K562 (cell line): ENCODE data around the gene UBA52. TPM values are rescaled to one million over a fixed set of nuclear protein-coding genes. Genes with fewer than 3 reads are reported as not detected.
A peak's percentile ranks its signal among the peaks of the same experiment; 100 is the strongest.

Experiments used
- ATAC-seq: fragments of 200-7000 bp; cut with Tn5 transposase; 3 replicates; pipeline ENCODE4 v1.9.1; 2020; ENCODE audit warnings: moderate library complexity
- BruUV-seq: library from RNA; stranded (reverse); fragments of 400-500 nt; replicated peaks from 2 replicates; lab custom pipeline; 2021; lab: Mats Ljungman, UMichigan
- CTCF ChIA-PET: fragments of 300-600 bp; formaldehyde crosslinking; extraction: SDS; loops from one replicate; lab custom pipeline; 2021; ENCODE audit warnings: low intra/inter-chr PET ratio; lab: Yijun Ruan, JAX
- POLR2A ChIA-PET: fragments of 300-600, 350-650 bp; sonication (Branson Sonifier 250); formaldehyde crosslinking; extraction: SDS; loops from one replicate; lab custom pipeline; 2021; ENCODE audit warnings: antibody characterized with exemption, inconsistent platforms; lab: Yijun Ruan, JAX
- DNase-seq, 4 experiments: peaks; one replicate each; pipeline versions ENCODE4 v3.0.0 to v3.0.0-alpha.2; 2011 to 2018; ENCODE audit warnings: low spot score in 3 of 4, mixed read lengths in 3 of 4; ENCODE audit errors: extremely low read depth in 1 of 4
- FAIRE-seq: peaks from 2 replicates; lab custom pipeline; 2011; peaks lifted over from hg19 to GRCh38; lab: Jason Lieb, UNC
- H2AFZ ChIP-seq: 2 replicates; pipeline ENCODE4 v1.6.0; 2011; ENCODE audit warnings: low read depth, low read length, control low read depth, inconsistent platforms
- H3K27ac ChIP-seq: fragments of 200-600 bp; 3 replicates; pipeline ENCODE4 v1.8.0; 2011; ENCODE audit warnings: low read depth, mild to moderate bottlenecking, control low read depth, inconsistent platforms, low read length, moderate library complexity, mixed read lengths; ENCODE audit errors: extremely low read depth
- H3K27me3 ChIP-seq, 2 experiments: fragments of 300-600 bp in 1 of 2; 2 replicates in 1 of 2; 3 replicates in 1 of 2; pipeline versions ENCODE4 v1.6.0 to v1.8.0; 2011; ENCODE audit warnings: inconsistent platforms in 2 of 2, low read length in 2 of 2, mild to moderate bottlenecking in 1 of 2, mixed read lengths in 1 of 2, moderate library complexity in 1 of 2; ENCODE audit not compliant: control insufficient read depth in 2 of 2, insufficient read depth in 2 of 2
- H3K36me3 ChIP-seq: fragments of 300-600 bp; 3 replicates; pipeline ENCODE4 v1.8.0; 2011; ENCODE audit warnings: mild to moderate bottlenecking, low read length, inconsistent platforms; ENCODE audit not compliant: control insufficient read depth, insufficient read depth
- H3K4me1 ChIP-seq, 2 experiments: fragments of 200-600 bp in 1 of 2; replicated peaks in 1 of 2; 2 replicates in 1 of 2; 3 replicates in 1 of 2; pipeline versions ENCODE4 v1.5.1 to v1.8.0; 2011; ENCODE audit warnings: inconsistent platforms in 2 of 2, low read length in 2 of 2, mild to moderate bottlenecking in 1 of 2, mixed read lengths in 1 of 2, moderate library complexity in 1 of 2; ENCODE audit not compliant: control insufficient read depth in 2 of 2, insufficient read depth in 2 of 2
- H3K4me2 ChIP-seq: 2 replicates; pipeline ENCODE4 v1.6.1; 2011; ENCODE audit warnings: low read length, control low read depth, inconsistent platforms, mixed read lengths; ENCODE audit not compliant: insufficient read depth
- H3K4me3 ChIP-seq: fragments of 200-600 bp; sonication (generic), shearing (Covaris generic); 2 replicates; pipeline ENCODE4 v1.5.1; 2016; ENCODE audit warnings: control low read depth, inconsistent platforms
- H3K79me2 ChIP-seq: fragments of 200-600 bp; 3 replicates; pipeline ENCODE4 v1.8.0; 2011; ENCODE audit warnings: low read length, inconsistent platforms; ENCODE audit not compliant: control insufficient read depth, insufficient read depth
- H3K9ac ChIP-seq, 2 experiments: 2 replicates each; pipeline versions ENCODE4 v1.6.0 to v1.6.1; 2011; ENCODE audit warnings: low read depth in 2 of 2, low read length in 2 of 2, control low read depth in 1 of 2, inconsistent platforms in 1 of 2, mild to moderate bottlenecking in 1 of 2, mixed read lengths in 1 of 2; ENCODE audit not compliant: insufficient read depth in 1 of 2
- H3K9me1 ChIP-seq: one replicate; pipeline ENCODE4 v1.6.0; 2011; ENCODE audit warnings: inconsistent platforms, mild to moderate bottlenecking, low read length, moderate library complexity; ENCODE audit not compliant: control insufficient read depth, insufficient read depth
- H3K9me3 ChIP-seq: replicated peaks from 2 replicates; pipeline ENCODE4 v1.5.1; 2011; ENCODE audit warnings: low read depth, low read length, inconsistent platforms; ENCODE audit not compliant: control insufficient read depth, insufficient read depth
- H4K20me1 ChIP-seq: replicated peaks from 2 replicates; pipeline ENCODE4 v1.6.1; 2011; ENCODE audit warnings: low read length, inconsistent platforms, mixed read lengths; ENCODE audit not compliant: control insufficient read depth, insufficient read depth
- ARID1B ChIP-seq: fragments of 450-650 bp; IDR thresholded peaks from 2 replicates; pipeline ENCODE4 v1.6.1; 2016; ENCODE audit warnings: antibody characterized with exemption, mild to moderate bottlenecking, inconsistent platforms
- CBX1 ChIP-seq: sonication (generic); IDR thresholded peaks from 2 replicates; pipeline ENCODE4 v1.6.1; 2016; ENCODE audit warnings: antibody characterized with exemption, low read depth, mild to moderate bottlenecking
- CREB1 ChIP-seq, 2 experiments: sonication (generic) in 1 of 2; formaldehyde crosslinking in 1 of 2; IDR thresholded peaks; 2 replicates each; pipeline versions ENCODE4 v1.6.1 to v1.8.0; 2012 to 2022; ENCODE audit warnings: inconsistent platforms in 1 of 2, mild to moderate bottlenecking in 1 of 2, missing genetic modification reagents in 1 of 2, moderate library complexity in 1 of 2
- ETV5 ChIP-seq: sonication (generic); formaldehyde crosslinking; IDR thresholded peaks from 2 replicates; pipeline ENCODE4 v1.4.0; 2020; ENCODE audit warnings: low read depth, mild to moderate bottlenecking, missing genetic modification reagents
- GTF2E2 ChIP-seq: fragments of 200-800 bp; sonication (Bioruptor generic); IDR thresholded peaks from 2 replicates; pipeline ENCODE4 v1.6.1; 2016; ENCODE audit warnings: missing genetic modification characterization, missing compliant biosample characterization
- HNRNPLL ChIP-seq: fragments of 200-400 bp; formaldehyde crosslinking; IDR thresholded peaks from 2 replicates; pipeline ENCODE4 v1.6.1; 2017; ENCODE audit warnings: low read length, low read depth, mild to moderate bottlenecking; ENCODE audit not compliant: poor library complexity, severe bottlenecking
- HNRNPUL1 ChIP-seq: fragments of 200-400 bp; formaldehyde crosslinking; IDR thresholded peaks from 2 replicates; pipeline ENCODE4 v1.6.1; 2017; ENCODE audit warnings: low read length
- SAFB ChIP-seq: fragments of 200-400 bp; formaldehyde crosslinking; IDR thresholded peaks from 2 replicates; pipeline ENCODE4 v1.6.1; 2017; ENCODE audit warnings: low read depth, low read length, borderline replicate concordance
- SIRT6 ChIP-seq: IDR thresholded peaks from one replicate; pipeline ENCODE4 v1.6.1; 2012; ENCODE audit warnings: low read depth, mild to moderate bottlenecking, control low read depth, inconsistent platforms, low read length, moderate library complexity
- SUPT5H ChIP-seq: fragments of 450-650 bp; IDR thresholded peaks from 2 replicates; pipeline ENCODE4 v1.6.1; 2016
- TEAD1 ChIP-seq, 2 experiments: fragments of 450-650 bp in 1 of 2; sonication (generic) in 1 of 2; formaldehyde crosslinking; IDR thresholded peaks; 2 replicates each; pipeline versions ENCODE4 v1.4.0 to v1.8.0; 2020 to 2022; ENCODE audit warnings: mild to moderate bottlenecking in 2 of 2, missing genetic modification reagents in 1 of 2
- TEAD4 ChIP-seq, 2 experiments: sonication (generic) in 1 of 2; formaldehyde crosslinking in 1 of 2; IDR thresholded peaks; 2 replicates each; pipeline versions ENCODE4 v1.6.1 to v1.8.0; 2012 to 2022; ENCODE audit warnings: borderline replicate concordance in 1 of 2, inconsistent platforms in 1 of 2, low read length in 1 of 2, mild to moderate bottlenecking in 1 of 2, missing genetic modification reagents in 1 of 2
- ZFX ChIP-seq: sonication (generic); formaldehyde crosslinking; IDR thresholded peaks from 2 replicates; pipeline ENCODE4 v1.8.0; 2022; ENCODE audit warnings: mild to moderate bottlenecking, missing genetic modification reagents, moderate library complexity
- ZNF121 ChIP-seq: sonication (generic); formaldehyde crosslinking; conservative IDR thresholded peaks from 2 replicates; pipeline ENCODE4 v1.8.0; 2022; ENCODE audit warnings: missing genetic modification reagents
- ZNF764 ChIP-seq: fragments of 250-450 bp; sonication (Bioruptor Pico); IDR thresholded peaks from 2 replicates; pipeline ENCODE4 v1.4.0; 2020; ENCODE audit warnings: low read depth, mild to moderate bottlenecking, moderate library complexity
- WGBS: fragments of 100-300 bp; shearing (Covaris generic); methylation state at CpG from one replicate; pipeline ENCODE4 v1.1.6; 2016; ENCODE audit warnings: low coverage, mixed read lengths; ENCODE audit not compliant: insufficient coverage; ENCODE audit errors: missing lambda C conversion rate; 5-methylcytosine and 5-hydroxymethylcytosine counted together
- in situ Hi-C: fragments of 300-500 bp; cut with MboI; formaldehyde crosslinking; loops from 4 replicates; pipeline ENCODE4 v1.15.0; 2018; ENCODE audit warnings: inconsistent platforms, mixed read lengths
- intact Hi-C: fragments of 100-400 bp; cut with micrococcal nuclease; formaldehyde crosslinking; loops from 2 replicates; pipeline ENCODE4 v1.14.2; 2022
- polyA plus RNA-seq, 8 experiments: library from polyadenylated mRNA; depleted of rRNA in 4 of 8; stranded (reverse) in 5 of 8; unstranded in 3 of 8; fragments of >200 nt; fragmentation: Nextera tagmentation in 2 of 8; fragmentation: Illumina TruSeq in 1 of 8; extraction: Ambion mirVana in 2 of 8; extraction: Trizol in 1 of 8; gene quantifications; 2 replicates each; pipeline versions ENCODE4 v1.2.1 to v1.2.3, GENCODE V29; 2011 to 2014; ENCODE audit warnings: inconsistent platforms in 1 of 8, missing spikeins in 1 of 8
- total RNA-seq, 7 experiments: library from RNA; depleted of rRNA in 6 of 7; stranded (reverse); fragments of >200 nt in 6 of 7; fragmentation: Illumina TruSeq in 2 of 7; extraction: Trizol in 2 of 7; gene quantifications; 2 replicates each; pipeline versions ENCODE4 v1.2.1 to v1.2.3, GENCODE V29; 2011 to 2021; ENCODE audit warnings: low replicate concordance in 1 of 7
- TF ChIP-seq, protein P1 (sequence below): fragments of 450-650 bp; IDR thresholded peaks from 2 replicates; pipeline ENCODE4 v1.6.1; 2016; ENCODE audit warnings: antibody characterized with exemption
- TF ChIP-seq, protein P2 (sequence below): sonication (generic); formaldehyde crosslinking; IDR thresholded peaks from 2 replicates; pipeline ENCODE4 v1.9.0; 2022; ENCODE audit warnings: mild to moderate bottlenecking, missing genetic modification reagents
- TF ChIP-seq, protein P3 (sequence below): fragments of 250-450 bp; sonication (Bioruptor Pico); IDR thresholded peaks from 2 replicates; pipeline ENCODE4 v1.5.0; 2020; ENCODE audit warnings: mild to moderate bottlenecking

UBA52 gene
- total and polyA plus RNA-seq, 9 of the 15 experiments (the other 6 are each of a cell fraction or from before 2014, with no cell fraction given), result 1,110 to 2,751 (median 1,733) TPM

DNA sequence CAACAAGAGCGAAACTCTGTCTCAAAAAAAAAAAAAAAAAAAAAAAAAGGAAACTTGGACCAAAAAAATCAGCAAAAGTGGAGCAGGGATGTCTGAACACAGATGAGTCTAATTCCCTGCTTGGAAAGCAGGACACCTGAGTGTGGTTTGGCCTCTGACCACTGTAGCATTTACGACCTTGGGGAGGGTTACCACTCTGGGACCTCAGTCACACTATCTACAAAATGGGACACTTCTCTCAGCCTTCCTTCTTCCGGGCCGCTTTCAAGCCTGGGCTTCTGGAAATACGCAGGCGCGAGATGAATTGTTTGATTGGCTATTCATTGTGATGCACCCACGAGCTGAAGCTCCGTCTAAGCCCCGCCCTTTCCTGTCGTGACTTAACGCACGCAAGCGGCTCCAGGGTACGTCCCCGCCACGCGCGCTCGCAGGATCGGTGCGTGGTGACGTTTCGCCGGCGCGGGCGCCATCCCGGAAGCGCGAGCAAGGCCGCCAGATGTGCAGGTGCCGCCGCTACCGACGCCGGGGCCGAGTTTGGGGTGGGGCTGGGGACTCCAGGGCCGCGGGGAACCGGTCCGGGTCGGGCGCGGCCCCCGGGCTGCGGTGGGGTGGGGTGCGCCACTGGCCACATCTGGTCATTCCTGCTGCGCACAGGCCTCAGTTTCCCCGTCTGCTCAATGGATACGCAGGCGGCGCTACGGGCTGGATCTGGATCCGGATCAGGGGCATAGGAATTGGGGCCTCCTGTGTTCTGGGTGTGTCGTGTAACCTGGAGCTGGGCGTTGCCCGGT, 14.1 kb upstream of the UBA52 start, which contains the start of gene KXD1:
Gene KXD1 (plus strand): TSS at position 460 of the 791 bp plus-strand sequence. CDS start 4,187 bp downstream, outside the sequence.
- H3K79me2 ChIP-seq, result peaks cover 44% of the 10 kb centered on the region
- H3K9ac ChIP-seq, result peak within 1 kb of the TSS; percentile 78 to 97
- ChIA-PET POLR2A (interaction anchor here (0.6 to 4.7 kb wide), 12 partner anchors 11 to 72 kb away, joined by 3 to 49 read pairs (median 4); partner anchors contain the start of genes FKBP8, REX1BD and UBA52), CTCF (no interaction called here)
- H3K9me1 ChIP-seq, result no peaks in the 10 kb centered on the region
- H3K27me3 ChIP-seq, result no peaks in the 10 kb centered on the region
- FAIRE-seq (peak; percentile 100), ATAC-seq (peak; percentile 98), DNase-seq (peak; percentile 87 to 100 (median 95))
- peaks cover 27% of the 10 kb centered on the region; the same call in 2 of the 3 replicates for H3K36me3 ChIP-seq
- H3K4me1 ChIP-seq, result peaks cover 8 to 23% of the 10 kb centered on the region in 2 experiments; a peak in 4 of 5 replicates
- H3K9me3 ChIP-seq, result no peaks in the 10 kb centered on the region
- intact Hi-C loops, result loop anchor here (1.0 to 5.0 kb wide), 3 partner anchors 13 to 35 kb away; partner anchors contain the start of gene ELL
- H3K4me3 ChIP-seq, result peak within 1 kb of the TSS; percentile 77
- in situ Hi-C loops, result no loop called here
- H2AFZ ChIP-seq, result peak within 1 kb of the TSS; percentile 73
- peak within 1 kb of the TSS; percentile 96 for H3K4me2 ChIP-seq
- WGBS, result under 1% methylated on average over 43 of the region's 58 CpGs
- peak within 1 kb of the TSS; percentile 81 for H3K27ac ChIP-seq
- H4K20me1 ChIP-seq, result no peaks in the 10 kb centered on the region
- BruUV-seq, result no TSS peak
- TF ChIP-seq HNRNPLL, result peak; percentile 73
- TF ChIP-seq ZFX (CRISPR knock-in tag), result peak; percentile 75
- TF ChIP-seq TEAD4 (IDR thresholded peaks at IDR 0.05; ENCODE audit: low read length), result no peak; the same call in 1 of the 2 replicates
- no peak for TF ChIP-seq TEAD4 (CRISPR knock-in tag; IDR thresholded peaks at IDR 0.05; ENCODE audit: borderline replicate concordance)
- TF ChIP-seq CREB1 (IDR thresholded peaks at IDR 0.05), result peak; percentile 87
- TF ChIP-seq CREB1 (CRISPR knock-in tag; IDR thresholded peaks at IDR 0.05), result peak; percentile 87
- TF ChIP-seq SAFB, result peak; percentile 100
- TF ChIP-seq TEAD1 (CRISPR knock-in tag; IDR thresholded peaks at IDR 0.05), result 0 out of 4 replicates have a peak, but pooled peaks of 1 of the 2 experiments have one; percentile 20
- no peak for TF ChIP-seq HNRNPUL1
- TF ChIP-seq SUPT5H, result peak; percentile 74
- peak; percentile 23; the same call in 1 of the 2 replicates for TF ChIP-seq ZNF121 (CRISPR knock-in tag)
- no peak for TF ChIP-seq SIRT6
- TF ChIP-seq ZNF764 (CRISPR knock-in tag), result no peak
- TF ChIP-seq, protein P1, sequence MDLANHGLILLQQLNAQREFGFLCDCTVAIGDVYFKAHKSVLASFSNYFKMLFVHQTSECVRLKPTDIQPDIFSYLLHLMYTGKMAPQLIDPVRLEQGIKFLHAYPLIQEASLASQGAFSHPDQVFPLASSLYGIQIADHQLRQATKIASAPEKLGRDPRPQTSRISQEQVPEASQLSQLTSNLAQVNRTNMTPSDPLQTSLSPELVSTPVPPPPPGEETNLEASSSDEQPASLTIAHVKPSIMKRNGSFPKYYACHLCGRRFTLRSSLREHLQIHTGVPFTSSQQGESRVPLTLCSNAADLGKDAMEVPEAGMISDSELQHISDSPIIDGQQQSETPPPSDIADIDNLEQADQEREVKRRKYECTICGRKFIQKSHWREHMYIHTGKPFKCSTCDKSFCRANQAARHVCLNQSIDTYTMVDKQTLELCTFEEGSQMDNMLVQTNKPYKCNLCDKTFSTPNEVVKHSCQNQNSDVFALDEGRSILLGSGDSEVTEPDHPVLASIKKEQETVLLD, result peak; percentile 98
- peak; percentile 26; the same call in 1 of the 2 replicates for TF ChIP-seq ARID1B
- TF ChIP-seq ETV5 (CRISPR knock-in tag), result peak; percentile 86
- TF ChIP-seq, protein P2, sequence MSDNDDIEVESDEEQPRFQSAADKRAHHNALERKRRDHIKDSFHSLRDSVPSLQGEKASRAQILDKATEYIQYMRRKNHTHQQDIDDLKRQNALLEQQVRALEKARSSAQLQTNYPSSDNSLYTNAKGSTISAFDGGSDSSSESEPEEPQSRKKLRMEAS (CRISPR knock-in tag), result peak; percentile 83
- TF ChIP-seq CBX1, result peak; percentile 99; the same call in 1 of the 2 replicates
- no peak for TF ChIP-seq GTF2E2 (tag)
- TF ChIP-seq, protein P3, sequence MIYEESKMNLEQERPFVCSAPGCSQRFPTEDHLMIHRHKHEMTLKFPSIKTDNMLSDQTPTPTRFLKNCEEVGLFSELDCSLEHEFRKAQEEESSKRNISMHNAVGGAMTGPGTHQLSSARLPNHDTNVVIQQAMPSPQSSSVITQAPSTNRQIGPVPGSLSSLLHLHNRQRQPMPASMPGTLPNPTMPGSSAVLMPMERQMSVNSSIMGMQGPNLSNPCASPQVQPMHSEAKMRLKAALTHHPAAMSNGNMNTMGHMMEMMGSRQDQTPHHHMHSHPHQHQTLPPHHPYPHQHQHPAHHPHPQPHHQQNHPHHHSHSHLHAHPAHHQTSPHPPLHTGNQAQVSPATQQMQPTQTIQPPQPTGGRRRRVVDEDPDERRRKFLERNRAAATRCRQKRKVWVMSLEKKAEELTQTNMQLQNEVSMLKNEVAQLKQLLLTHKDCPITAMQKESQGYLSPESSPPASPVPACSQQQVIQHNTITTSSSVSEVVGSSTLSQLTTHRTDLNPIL (CRISPR knock-in tag), result no peak
